H9 (cell line): Measurements from ENCODE around the gene ADGRG1. TPM values are rescaled to one million over a fixed set of nuclear protein-coding genes. Genes with fewer than 3 reads are reported as not detected.

Source experiments
- DNase-seq: peaks from one replicate; pipeline ENCODE4 v3.0.0-alpha.2; 2017
- H2AFZ ChIP-seq: one replicate; pipeline ENCODE4 v1.6.1; 2013; ENCODE audit warnings: mild to moderate bottlenecking, low read length, control low read depth, moderate library complexity
- H2AK5ac ChIP-seq: 2 replicates; pipeline ENCODE4 v1.6.1; 2013; ENCODE audit warnings: low read length, control low read depth, mixed read lengths; ENCODE audit not compliant: insufficient read length
- H2BK120ac ChIP-seq: one replicate; pipeline ENCODE4 v1.6.1; 2013; ENCODE audit warnings: low read depth, mild to moderate bottlenecking, low read length, control low read depth, inconsistent platforms; ENCODE audit not compliant: poor library complexity, severe bottlenecking
- H2BK12ac ChIP-seq: 2 replicates; pipeline ENCODE4 v1.6.1; 2013; ENCODE audit warnings: low read length, control low read depth, mixed read lengths, low read depth; ENCODE audit not compliant: insufficient read length
- H2BK15ac ChIP-seq: 2 replicates; pipeline ENCODE4 v1.6.1; 2013; ENCODE audit warnings: low read depth, low read length, control low read depth
- H2BK20ac ChIP-seq: one replicate; pipeline ENCODE4 v1.6.1; 2013; ENCODE audit warnings: low read depth, mild to moderate bottlenecking, low read length, control low read depth, inconsistent platforms; ENCODE audit not compliant: poor library complexity, severe bottlenecking
- H2BK5ac ChIP-seq: 2 replicates; pipeline ENCODE4 v1.6.1; 2013; ENCODE audit warnings: low read length, control low read depth, mixed read lengths; ENCODE audit not compliant: insufficient read length
- H3K14ac ChIP-seq: 2 replicates; pipeline ENCODE4 v1.6.1; 2013; ENCODE audit warnings: low read length, control low read depth; ENCODE audit not compliant: insufficient read depth
- H3K18ac ChIP-seq: 2 replicates; pipeline ENCODE4 v1.6.1; 2013; ENCODE audit warnings: low read depth, mild to moderate bottlenecking, mixed read lengths, low read length, control low read depth; ENCODE audit not compliant: insufficient read length
- H3K23ac ChIP-seq: 2 replicates; pipeline ENCODE4 v1.6.1; 2013; ENCODE audit warnings: low read length, control low read depth, mixed read lengths, low read depth; ENCODE audit not compliant: insufficient read length
- H3K23me2 ChIP-seq: 2 replicates; pipeline ENCODE4 v1.6.1; 2013; ENCODE audit warnings: low read depth, mild to moderate bottlenecking, mixed read lengths, low read length, control low read depth; ENCODE audit not compliant: insufficient read length, poor library complexity, severe bottlenecking
- H3K27ac ChIP-seq: 2 replicates; pipeline ENCODE4 v1.5.1; 2013; ENCODE audit warnings: low read length, control low read depth, mixed read lengths, low read depth; ENCODE audit not compliant: insufficient read length
- H3K27me3 ChIP-seq: 2 replicates; pipeline ENCODE4 v1.6.1; 2013; ENCODE audit warnings: low read length, control low read depth, inconsistent platforms; ENCODE audit not compliant: insufficient read depth
- H3K4ac ChIP-seq: 2 replicates; pipeline ENCODE4 v1.6.1; 2013; ENCODE audit warnings: low read depth, mild to moderate bottlenecking, control low read depth, inconsistent platforms, low read length, moderate library complexity
- H3K4me1 ChIP-seq: 2 replicates; pipeline ENCODE4 v1.6.1; 2013; ENCODE audit warnings: low read length, control low read depth, inconsistent platforms; ENCODE audit not compliant: insufficient read depth
- H3K4me2 ChIP-seq: 2 replicates; pipeline ENCODE4 v1.6.1; 2013; ENCODE audit warnings: low read length, control low read depth, mixed read lengths; ENCODE audit not compliant: insufficient read length, insufficient read depth
- H3K56ac ChIP-seq: 2 replicates; pipeline ENCODE4 v1.6.1; 2013; ENCODE audit warnings: low read depth, mild to moderate bottlenecking, mixed read lengths, low read length, control low read depth; ENCODE audit not compliant: insufficient read length
- H3K79me1 ChIP-seq: 2 replicates; pipeline ENCODE4 v1.6.1; 2013; ENCODE audit warnings: low read depth, mild to moderate bottlenecking, moderate library complexity, low read length, control low read depth, inconsistent platforms; ENCODE audit not compliant: insufficient read depth, poor library complexity, severe bottlenecking
- H3K79me2 ChIP-seq: 2 replicates; pipeline ENCODE4 v1.6.1; 2013; ENCODE audit warnings: low read length, control low read depth, inconsistent platforms; ENCODE audit not compliant: insufficient read depth
- H3K9ac ChIP-seq: 2 replicates; pipeline ENCODE4 v1.6.1; 2013; ENCODE audit warnings: low read length, control low read depth, mixed read lengths; ENCODE audit not compliant: insufficient read length; ENCODE audit errors: extremely low read depth
- H3K9me3 ChIP-seq: one replicate; pipeline ENCODE4 v1.6.1; 2013; ENCODE audit warnings: low read depth, low read length, inconsistent platforms; ENCODE audit not compliant: control insufficient read depth
- H3T11ph ChIP-seq: one replicate; pipeline ENCODE4 v1.6.1; 2013; ENCODE audit warnings: mild to moderate bottlenecking, low read length, control low read depth, inconsistent platforms
- H4K20me1 ChIP-seq: one replicate; pipeline ENCODE4 v1.6.1; 2013; ENCODE audit not compliant: control insufficient read depth, insufficient read length, insufficient read depth
- H4K5ac ChIP-seq: 2 replicates; pipeline ENCODE4 v1.6.1; 2013; ENCODE audit warnings: low read depth, mild to moderate bottlenecking, mixed read lengths, low read length, control low read depth; ENCODE audit not compliant: insufficient read length
- H4K8ac ChIP-seq: replicated peaks from 2 replicates; pipeline ENCODE4 v1.6.1; 2013; ENCODE audit warnings: low read length, control low read depth, mixed read lengths, low read depth; ENCODE audit not compliant: insufficient read length
- H4K91ac ChIP-seq: 2 replicates; pipeline ENCODE4 v1.6.1; 2013; ENCODE audit warnings: low read depth, mild to moderate bottlenecking, moderate library complexity, mixed read lengths, low read length, control low read depth; ENCODE audit not compliant: insufficient read length
- H3K27ac Mint-ChIP-seq, 3 experiments: 2 replicates in 2 of 3; 3 replicates in 1 of 3; pipeline ENCODE4 v1.8.0; 2020 to 2021; ENCODE audit warnings: mixed read lengths in 3 of 3, mild to moderate bottlenecking in 1 of 3, moderate library complexity in 1 of 3
- H3K27me3 Mint-ChIP-seq: 2 replicates; pipeline ENCODE4 v1.8.0; 2021; ENCODE audit warnings: low read depth, mild to moderate bottlenecking, moderate library complexity, mixed read lengths
- H3K36me3 Mint-ChIP-seq, 3 experiments: 2 replicates in 2 of 3; 3 replicates in 1 of 3; pipeline ENCODE4 v1.8.0; 2020 to 2021; ENCODE audit warnings: low read depth in 3 of 3, mixed read lengths in 3 of 3; ENCODE audit not compliant: insufficient read depth in 1 of 3
- H3K4me1 Mint-ChIP-seq, 2 experiments: 2 replicates each; pipeline ENCODE4 v1.8.0; 2020; ENCODE audit warnings: mixed read lengths in 2 of 2
- H3K4me3 Mint-ChIP-seq, 2 experiments: 2 replicates in 1 of 2; 3 replicates in 1 of 2; pipeline ENCODE4 v1.8.0; 2020 to 2021; ENCODE audit warnings: mild to moderate bottlenecking in 2 of 2, mixed read lengths in 2 of 2, moderate library complexity in 1 of 2
- H3K9me3 Mint-ChIP-seq, 2 experiments: 2 replicates in 1 of 2; 3 replicates in 1 of 2; pipeline ENCODE4 v1.8.0; 2020; ENCODE audit warnings: mild to moderate bottlenecking in 2 of 2, mixed read lengths in 2 of 2, moderate library complexity in 1 of 2
- CTCF ChIP-seq: fragments of 200-600 bp; sonication (generic); conservative IDR thresholded peaks from 3 replicates; pipeline ENCODE4 v1.8.0; 2021; ENCODE audit warnings: antibody characterized with exemption, mild to moderate bottlenecking
- WGBS: extraction: QIAGEN DNeasy Blood & Tissue Kit; methylation state at CpG from one replicate; pipeline ENCODE4 v1.1.7; 2013; ENCODE audit warnings: missing lambda C conversion rate, low lambda C conversion rate, mixed read lengths; ENCODE audit not compliant: insufficient read length; ENCODE audit errors: extremely low coverage; 5-methylcytosine and 5-hydroxymethylcytosine counted together
- total RNA-seq: library from RNA; stranded (reverse); gene quantifications from 2 replicates; pipeline ENCODE4 v1.2.1, GENCODE V29; 2021

Gene ADGRG1
- total RNA-seq, 1 experiment from 2014 or later = 1.1 TPM

- TF ChIP-seq CTCF = no peak
- H4K20me1 ChIP-seq = no peaks in the 10 kb centered on the region
- H3K9ac ChIP-seq = no peak overlapping the region
- no peak overlapping the region for H2BK20ac ChIP-seq
- no peak overlapping the region for H3K27ac ChIP-seq
- no peak overlapping the region for H2BK15ac ChIP-seq
- H3K79me1 ChIP-seq = no peaks in the 10 kb centered on the region
- H3K9me3 ChIP-seq = no peaks in the 10 kb centered on the region
- no peak overlapping the region for H3K23ac ChIP-seq
- peak; percentile 7 for DNase-seq
- H4K91ac ChIP-seq = no peak overlapping the region
- peaks cover 2% of the 10 kb centered on the region for H3K27me3 Mint-ChIP-seq
- no peak overlapping the region for H3K4me2 ChIP-seq
- no peaks in the 10 kb centered on the region for H3K4me1 ChIP-seq
- no CpG with 5 or more reads among the region's 4 CpGs for WGBS
- peaks cover 4 to 16% of the 10 kb centered on the region in 2 experiments; a peak in 2 of 4 replicates for H3K4me1 Mint-ChIP-seq
- no peak overlapping the region for H2BK12ac ChIP-seq
- no peak overlapping the region for H2BK120ac ChIP-seq
- H2AFZ ChIP-seq = no peak overlapping the region
- H3K14ac ChIP-seq = no peak overlapping the region
- H4K8ac ChIP-seq = no peak overlapping the region
- H3K9me3 Mint-ChIP-seq = no peaks in the 10 kb centered on the region
- no peak overlapping the region for H3K56ac ChIP-seq
- H3K27ac Mint-ChIP-seq = no peak overlapping the region
- no peak overlapping the region for H2AK5ac ChIP-seq
- no peak overlapping the region for H3K18ac ChIP-seq
- H3K4me3 Mint-ChIP-seq = no peak overlapping the region
- H2BK5ac ChIP-seq = no peak overlapping the region
- H3K23me2 ChIP-seq = no peaks in the 10 kb centered on the region
- H3K36me3 Mint-ChIP-seq = no peaks in the 10 kb centered on the region
- H3K4ac ChIP-seq = no peak overlapping the region
- H3K79me2 ChIP-seq = no peaks in the 10 kb centered on the region
- no peak overlapping the region for H3T11ph ChIP-seq
- H4K5ac ChIP-seq = no peak overlapping the region
- H3K27me3 ChIP-seq = no peaks in the 10 kb centered on the region
These were observed 16.7 kb upstream of the ADGRG1 start for GRCh38 chr16:57611706-57612105.
